SKM-1 treated with dmso at 0.1 percent for 144 hours (cell line): Measurements from ENCODE around the gene ALDH4A1.
"Not testable (repeated sequence)": the region's sequence is repeated elsewhere in the genome, so short reads cannot be mapped to it uniquely, and the experiment has no call there.

Experiments used
- DNase-seq: peaks from one replicate; lab custom pipeline; 2025; ENCODE audit not compliant: unreplicated experiment; lab: John Stamatoyannopoulos, UW

ALDH4A1 gene

GRCh38 chr1:18858070-18858688, 44.2 kb downstream of the ALDH4A1 start:
- DNase-seq, result no peak

- no peak for DNase-seq
These were observed 45.9 kb downstream of the ALDH4A1 start for GRCh38 chr1:18856435-18856834.

DNA sequence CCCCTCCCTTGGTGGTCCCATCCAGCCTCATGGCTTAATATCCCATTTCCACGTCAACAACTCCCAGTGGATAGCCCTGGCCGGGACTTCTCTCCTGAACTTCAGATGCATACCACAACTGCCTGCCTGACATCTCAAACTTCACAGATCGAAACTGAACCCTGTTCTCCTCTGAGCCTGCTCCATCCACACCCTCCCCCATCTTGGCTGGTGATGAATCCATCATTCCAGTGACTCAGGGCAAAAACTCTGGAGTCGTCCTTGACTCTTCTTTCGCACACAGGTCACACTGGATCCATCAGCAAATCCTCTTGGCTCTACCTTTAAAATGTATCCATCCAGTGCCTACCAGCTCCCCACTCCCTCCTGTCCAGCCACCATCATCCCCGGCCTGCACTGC, 46.8 kb downstream of the ALDH4A1 start:
- DNase-seq, result no peak

DNA sequence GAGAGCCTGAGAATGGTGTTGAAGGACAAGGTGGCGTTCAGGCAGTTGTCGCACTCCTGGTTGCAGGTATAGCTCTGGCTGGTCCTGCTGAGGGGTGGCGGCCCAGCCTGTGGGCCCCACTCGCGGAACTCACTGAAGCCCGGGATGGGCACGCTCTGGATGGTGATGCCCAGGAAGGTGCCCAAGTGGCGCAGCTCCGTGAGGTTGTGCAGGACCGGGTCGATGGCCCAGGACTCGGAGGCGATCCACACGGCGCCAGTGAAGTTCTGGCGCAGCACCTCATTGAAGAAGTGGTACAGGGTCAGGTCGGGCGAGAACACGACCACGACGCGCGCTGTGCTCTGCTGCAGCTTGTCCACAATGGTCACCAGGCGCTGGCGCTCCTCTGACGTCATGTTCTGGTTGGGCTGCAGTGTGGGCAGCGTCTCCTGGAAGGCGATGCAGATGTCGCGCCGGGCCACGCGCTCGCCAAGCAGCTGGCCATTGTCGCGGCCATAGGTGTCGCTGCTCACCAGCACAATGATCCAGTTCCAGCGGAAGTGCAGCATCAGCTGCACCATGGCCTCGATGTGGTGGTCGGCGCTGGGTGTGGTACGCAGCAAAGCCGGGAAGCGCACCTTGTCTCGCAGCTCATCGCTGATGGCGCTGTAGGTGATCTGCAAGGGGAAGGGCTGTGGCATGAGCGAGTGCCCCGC, 47.9 kb downstream of the ALDH4A1 start:
- no peak for DNase-seq

DNA sequence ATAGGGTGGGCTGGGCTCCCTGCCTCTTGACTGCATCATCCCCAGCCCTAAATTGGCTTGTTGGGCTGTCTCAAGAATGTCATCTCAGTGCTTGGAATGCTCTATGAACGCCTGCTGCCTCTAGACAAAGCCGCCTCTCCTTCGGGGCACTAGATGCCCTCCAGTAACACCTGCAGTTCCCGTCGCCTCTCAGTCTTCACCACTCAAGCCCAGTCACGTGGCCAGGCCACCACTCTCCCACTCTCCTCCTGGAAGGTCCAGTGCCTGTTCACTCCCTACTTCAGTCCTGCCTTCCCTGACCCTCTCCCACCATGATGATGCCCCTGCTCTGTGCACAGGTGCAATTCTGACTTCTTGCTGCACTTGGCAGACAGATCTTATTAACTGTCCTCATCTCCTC, 49.9 kb downstream of the ALDH4A1 start:
- no peak for DNase-seq

- no peak for DNase-seq
These were observed 53.1 kb downstream of the ALDH4A1 start for GRCh38 chr1:18849261-18849711.

GRCh38 chr1:18847723-18848122, 54.6 kb downstream of the ALDH4A1 start:
- DNase-seq, result not testable (repeated sequence)

GRCh38 chr1:18840145-18840544, 62.2 kb downstream of the ALDH4A1 start:
- no peak for DNase-seq

GRCh38 chr1:18836654-18837053, 65.7 kb downstream of the ALDH4A1 start:
- no peak for DNase-seq

DNA sequence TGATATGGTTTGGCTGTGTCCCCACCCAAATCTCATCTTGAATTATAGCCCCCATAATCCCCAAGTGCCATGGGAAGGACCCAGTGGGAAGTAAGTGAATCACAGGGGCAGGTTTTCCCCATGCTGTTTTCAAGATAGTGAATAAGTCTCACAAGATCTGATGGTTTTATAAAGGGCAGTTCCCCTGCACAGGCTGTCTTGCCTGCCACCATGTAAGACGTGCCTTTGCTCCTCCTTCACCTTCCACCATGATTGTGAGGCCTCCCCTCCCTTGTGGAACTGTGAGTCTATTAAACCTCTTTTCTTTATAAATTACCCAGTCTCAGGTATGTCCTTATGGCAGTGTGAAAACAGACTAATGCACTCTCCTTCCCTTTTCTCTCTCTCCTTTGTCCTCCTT, 70.0 kb downstream of the ALDH4A1 start:
- not testable (repeated sequence) for DNase-seq

GRCh38 chr1:18831656-18832055, 70.7 kb downstream of the ALDH4A1 start:
- no peak for DNase-seq

DNA sequence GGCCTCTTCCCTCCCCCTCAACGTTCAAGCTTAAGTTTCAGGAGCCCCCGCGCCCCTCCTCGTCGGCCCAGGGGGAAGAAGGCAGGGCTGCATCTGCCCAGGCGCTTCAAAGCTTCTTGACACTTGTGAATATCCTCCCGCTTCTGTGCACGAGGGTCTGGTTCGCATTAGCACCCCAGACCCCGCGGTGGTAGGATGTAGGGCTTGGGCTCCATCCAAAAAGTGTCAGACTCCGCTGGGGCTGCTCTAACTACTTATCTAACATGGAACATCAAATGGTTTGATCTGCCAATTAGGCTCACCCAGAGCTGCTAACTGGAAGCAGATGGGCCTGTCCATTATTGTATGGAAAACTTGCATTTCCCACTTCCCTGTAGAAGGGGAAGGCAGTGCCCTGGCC, 71.8 kb downstream of the ALDH4A1 start:
- no peak for DNase-seq

GRCh38 chr1:18829671-18830070, 72.7 kb downstream of the ALDH4A1 start:
- DNase-seq, result no peak

GRCh38 chr1:18828224-18828623, 74.1 kb downstream of the ALDH4A1 start:
- DNase-seq, result no peak

GRCh38 chr1:18823438-18823837, 78.9 kb downstream of the ALDH4A1 start:
- no peak for DNase-seq
